ENCODE results near the gene LARP4B. TPM values are rescaled to one million over a fixed set of nuclear protein-coding genes. Genes with fewer than 3 reads are reported as not detected.

Gene LARP4B
- total and polyA plus RNA-seq, 2 of the 13 experiments (the other 11 are each of a cell fraction or from before 2014, with no cell fraction given), result 19.5 to 30.2 TPM

GRCh38 chr10:976316-976715 is 44.8 kb upstream of the LARP4B start:
- in situ Hi-C loops (cut with HindIII; ENCODE audit: extremely low pct_ligation_motif_present, low pct_unique_long_range_greater_than_20kb) (no loop called here), intact Hi-C loops (cut with micrococcal nuclease; ENCODE audit: unreplicated experiment) (no loop called here)
- ChIA-PET CTCF (ENCODE audit: low intra/inter-chr PET ratio, low total read pairs) (no interaction called here), POLR2A (no interaction called here)
- FAIRE-seq (no peak), DNase-seq (ENCODE audit: low spot score) (no peak), ATAC-seq (no peak)
- no peak overlapping the region for H3K27ac ChIP-seq (ENCODE audit: extremely low read length, insufficient read depth, low read length)
- H3K9ac ChIP-seq (ENCODE audit: insufficient read depth, low read depth, low read length), result no peak overlapping the region
- no peaks in the 10 kb centered on the region for H3K36me3 ChIP-seq (replicated peaks in 1 of 2; ENCODE audit: control insufficient read depth in 1 of 2, insufficient read depth in 2 of 2, low read length in 2 of 2)
- TF ChIP-seq HCFC1 (IDR thresholded peaks at IDR 0.05; ENCODE audit: low read depth, low read length) (no peak), GTF2F1 (IDR thresholded peaks at IDR 0.05; ENCODE audit: low read length) (no peak), SUZ12 (IDR thresholded peaks at IDR 0.05; ENCODE audit: low read depth, low read length) (no peak), ARHGAP35 (CRISPR knock-in tag; IDR thresholded peaks at IDR 0.05; ENCODE audit: borderline replicate concordance) (no peak), ZFX (CRISPR knock-in tag; IDR thresholded peaks at IDR 0.05; ENCODE audit: low read depth) (peak; percentile 40), ZNF101 (CRISPR knock-in tag; IDR thresholded peaks at IDR 0.05; ENCODE audit: borderline replicate concordance, low read depth) (no peak), CEBPB (IDR thresholded peaks at IDR 0.05; ENCODE audit: borderline replicate concordance, low read depth, low read length) (peak; percentile 71; the same call in 1 of the 2 replicates), ARNT2 (CRISPR knock-in tag; IDR thresholded peaks at IDR 0.05; ENCODE audit: low read depth) (no peak), ZZZ3 (CRISPR knock-in tag; IDR thresholded peaks at IDR 0.05; ENCODE audit: borderline replicate concordance) (no peak)
- TF ChIP-seq, protein P1, sequence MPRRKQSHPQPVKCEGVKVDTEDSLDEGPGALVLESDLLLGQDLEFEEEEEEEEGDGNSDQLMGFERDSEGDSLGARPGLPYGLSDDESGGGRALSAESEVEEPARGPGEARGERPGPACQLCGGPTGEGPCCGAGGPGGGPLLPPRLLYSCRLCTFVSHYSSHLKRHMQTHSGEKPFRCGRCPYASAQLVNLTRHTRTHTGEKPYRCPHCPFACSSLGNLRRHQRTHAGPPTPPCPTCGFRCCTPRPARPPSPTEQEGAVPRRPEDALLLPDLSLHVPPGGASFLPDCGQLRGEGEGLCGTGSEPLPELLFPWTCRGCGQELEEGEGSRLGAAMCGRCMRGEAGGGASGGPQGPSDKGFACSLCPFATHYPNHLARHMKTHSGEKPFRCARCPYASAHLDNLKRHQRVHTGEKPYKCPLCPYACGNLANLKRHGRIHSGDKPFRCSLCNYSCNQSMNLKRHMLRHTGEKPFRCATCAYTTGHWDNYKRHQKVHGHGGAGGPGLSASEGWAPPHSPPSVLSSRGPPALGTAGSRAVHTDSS (CRISPR knock-in tag; conservative IDR thresholded peaks at IDR 0.05), result no peak
- TF ChIP-seq, protein P2, sequence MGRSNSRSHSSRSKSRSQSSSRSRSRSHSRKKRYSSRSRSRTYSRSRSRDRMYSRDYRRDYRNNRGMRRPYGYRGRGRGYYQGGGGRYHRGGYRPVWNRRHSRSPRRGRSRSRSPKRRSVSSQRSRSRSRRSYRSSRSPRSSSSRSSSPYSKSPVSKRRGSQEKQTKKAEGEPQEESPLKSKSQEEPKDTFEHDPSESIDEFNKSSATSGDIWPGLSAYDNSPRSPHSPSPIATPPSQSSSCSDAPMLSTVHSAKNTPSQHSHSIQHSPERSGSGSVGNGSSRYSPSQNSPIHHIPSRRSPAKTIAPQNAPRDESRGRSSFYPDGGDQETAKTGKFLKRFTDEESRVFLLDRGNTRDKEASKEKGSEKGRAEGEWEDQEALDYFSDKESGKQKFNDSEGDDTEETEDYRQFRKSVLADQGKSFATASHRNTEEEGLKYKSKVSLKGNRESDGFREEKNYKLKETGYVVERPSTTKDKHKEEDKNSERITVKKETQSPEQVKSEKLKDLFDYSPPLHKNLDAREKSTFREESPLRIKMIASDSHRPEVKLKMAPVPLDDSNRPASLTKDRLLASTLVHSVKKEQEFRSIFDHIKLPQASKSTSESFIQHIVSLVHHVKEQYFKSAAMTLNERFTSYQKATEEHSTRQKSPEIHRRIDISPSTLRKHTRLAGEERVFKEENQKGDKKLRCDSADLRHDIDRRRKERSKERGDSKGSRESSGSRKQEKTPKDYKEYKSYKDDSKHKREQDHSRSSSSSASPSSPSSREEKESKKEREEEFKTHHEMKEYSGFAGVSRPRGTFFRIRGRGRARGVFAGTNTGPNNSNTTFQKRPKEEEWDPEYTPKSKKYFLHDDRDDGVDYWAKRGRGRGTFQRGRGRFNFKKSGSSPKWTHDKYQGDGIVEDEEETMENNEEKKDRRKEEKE (IDR thresholded peaks at IDR 0.05), result no peak
- TF ChIP-seq, protein P3, sequence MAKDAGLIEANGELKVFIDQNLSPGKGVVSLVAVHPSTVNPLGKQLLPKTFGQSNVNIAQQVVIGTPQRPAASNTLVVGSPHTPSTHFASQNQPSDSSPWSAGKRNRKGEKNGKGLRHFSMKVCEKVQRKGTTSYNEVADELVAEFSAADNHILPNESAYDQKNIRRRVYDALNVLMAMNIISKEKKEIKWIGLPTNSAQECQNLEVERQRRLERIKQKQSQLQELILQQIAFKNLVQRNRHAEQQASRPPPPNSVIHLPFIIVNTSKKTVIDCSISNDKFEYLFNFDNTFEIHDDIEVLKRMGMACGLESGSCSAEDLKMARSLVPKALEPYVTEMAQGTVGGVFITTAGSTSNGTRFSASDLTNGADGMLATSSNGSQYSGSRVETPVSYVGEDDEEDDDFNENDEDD (CRISPR knock-in tag; IDR thresholded peaks at IDR 0.05; ENCODE audit: borderline replicate concordance), result no peak
- no peaks in the 10 kb centered on the region; a peak in 1 of 5 replicates for H3K27me3 ChIP-seq (ENCODE audit: control insufficient read depth in 1 of 2, insufficient read depth in 2 of 2, low read length in 2 of 2)
- H3K4me3 ChIP-seq (replicated peaks in 1 of 3; ENCODE audit: insufficient read depth in 1 of 3, low read depth in 2 of 3, low read length in 3 of 3), result no peak overlapping the region
- 98% methylated on average over 22 of the region's 22 CpGs for WGBS (ENCODE audit: low lambda C conversion rate)
- H3K79me2 ChIP-seq (ENCODE audit: insufficient read depth, low read length), result no peaks in the 10 kb centered on the region
- H3K9me3 ChIP-seq (ENCODE audit: low read length), result peaks cover 27% of the 10 kb centered on the region
- no TSS peak for BruUV-seq (replicated peaks)
- H4K20me1 ChIP-seq (ENCODE audit: insufficient read depth, low read length), result no peaks in the 10 kb centered on the region
- H3K4me1 ChIP-seq (ENCODE audit: insufficient read depth, low read length), result peaks cover 37% of the 10 kb centered on the region
- H2AFZ ChIP-seq (ENCODE audit: low read length), result no peak overlapping the region
- H3K4me2 ChIP-seq (ENCODE audit: low read depth, low read length), result no peak overlapping the region
